ENCODE data around the gene ARHGAP10.

The ARHGAP10 gene

GRCh38 chr4:148092316-148093014, 360.6 kb downstream of the ARHGAP10 start:
- no peak for TF ChIP-seq CTCF (IDR thresholded peaks at IDR 0.05; ENCODE audit: control extremely low read depth, extremely low read depth, low read depth, missing control alignments)
- POLR2A ChIA-PET = no interaction called here
- CTCF ChIA-PET = interaction anchor here (1.4 kb wide), 1 partner anchor 11 kb away, joined by 3 read pairs; no protein-coding TSS in a partner anchor
- no peak for DNase-seq (ENCODE audit: extremely low spot score)

- ChIA-PET CTCF (interaction anchor here (1.4 kb wide), 1 partner anchor 12 kb away, joined by 3 read pairs; no protein-coding TSS in a partner anchor), POLR2A (no interaction called here)
Observed at GRCh38 chr4:148093065-148093464, 361.2 kb downstream of the ARHGAP10 start.

GRCh38 chr4:148094149-148094548, 362.3 kb downstream of the ARHGAP10 start:
- no peak for TF ChIP-seq CTCF (IDR thresholded peaks at IDR 0.05; ENCODE audit: control extremely low read depth, extremely low read depth, low read depth, missing control alignments)
- ChIA-PET POLR2A (no interaction called here), CTCF (no interaction called here)
- no peak for DNase-seq (ENCODE audit: extremely low spot score)

More at GRCh38 chr4:148093065-148093464, 361.2 kb downstream of the ARHGAP10 start:
- TF ChIP-seq CTCF (IDR thresholded peaks at IDR 0.05; ENCODE audit: control extremely low read depth, extremely low read depth, low read depth, missing control alignments) = no peak
- no peak for DNase-seq (ENCODE audit: extremely low spot score)

- POLR2A ChIA-PET = no interaction called here
- no peak for TF ChIP-seq CTCF (IDR thresholded peaks at IDR 0.05; ENCODE audit: control extremely low read depth, extremely low read depth, low read depth, missing control alignments)
- CTCF ChIA-PET = interaction anchor here (1.1 to 2.1 kb wide), 2 partner anchors 8 to 13 kb away, joined by 3 to 5 read pairs; no protein-coding TSS in a partner anchor
Observed at GRCh38 chr4:148095346-148095923, 363.5 kb downstream of the ARHGAP10 start.

GRCh38 chr4:148097801-148098200, 365.9 kb downstream of the ARHGAP10 start:
- ChIA-PET CTCF (no interaction called here), POLR2A (no interaction called here)
- no peak for DNase-seq (ENCODE audit: extremely low spot score)
- no peak for TF ChIP-seq CTCF (IDR thresholded peaks at IDR 0.05; ENCODE audit: control extremely low read depth, extremely low read depth, low read depth, missing control alignments)

More at GRCh38 chr4:148095346-148095923, 363.5 kb downstream of the ARHGAP10 start:
- no peak for DNase-seq (ENCODE audit: extremely low spot score)

- no peak for DNase-seq (ENCODE audit: extremely low spot score)
- ChIA-PET CTCF (interaction anchor here (1.3 to 1.7 kb wide), 2 partner anchors 17 to 23 kb away, joined by 4 to 5 read pairs; no protein-coding TSS in a partner anchor), POLR2A (no interaction called here)
- TF ChIP-seq CTCF (IDR thresholded peaks at IDR 0.05; ENCODE audit: control extremely low read depth, extremely low read depth, low read depth, missing control alignments) = no peak
Observed at GRCh38 chr4:148101235-148101634, 369.3 kb downstream of the ARHGAP10 start.

All from GM10248 (cell line).